CD4-positive, alpha-beta T cell treated with Interleukin-17A for 1 hour (primary cell): Measurements from ENCODE around the gene ANXA2.
"Not testable (repeated sequence)": the region's sequence is repeated elsewhere in the genome, so short reads cannot be mapped to it uniquely, and the experiment has no call there.

ENCODE experiments used
- DNase-seq: peaks from one replicate; pipeline ENCODE4 v3.0.0-alpha.2; 2020

Gene ANXA2

GRCh38 chr15:60338810-60339209 is 59.0 kb downstream of the ANXA2 start:
- no peak for DNase-seq

DNA sequence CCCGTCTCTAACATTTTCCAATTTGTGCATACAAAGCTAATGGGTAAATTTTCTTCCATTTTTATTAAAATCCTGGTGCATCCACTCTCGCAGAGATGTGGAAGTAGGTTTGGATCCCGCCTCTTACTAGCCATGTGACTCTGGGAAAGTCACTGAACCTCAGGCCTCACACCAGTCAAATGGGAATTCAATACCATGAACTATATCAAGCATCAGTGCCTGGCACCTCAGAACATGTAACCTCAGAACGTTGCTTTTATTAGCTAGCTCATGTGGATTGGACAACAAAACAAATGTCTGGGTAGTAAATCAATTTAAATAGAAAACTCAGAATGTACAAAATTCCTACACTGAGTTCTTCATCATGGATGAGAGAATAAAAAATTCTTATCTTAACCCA is 60.7 kb downstream of the ANXA2 start:
- no peak for DNase-seq

- DNase-seq, result not testable (repeated sequence)
Observed at GRCh38 chr15:60335296-60335695, 62.5 kb downstream of the ANXA2 start.

GRCh38 chr15:60328852-60329443 is 68.8 kb downstream of the ANXA2 start:
- peak; percentile 29 for DNase-seq

DNA sequence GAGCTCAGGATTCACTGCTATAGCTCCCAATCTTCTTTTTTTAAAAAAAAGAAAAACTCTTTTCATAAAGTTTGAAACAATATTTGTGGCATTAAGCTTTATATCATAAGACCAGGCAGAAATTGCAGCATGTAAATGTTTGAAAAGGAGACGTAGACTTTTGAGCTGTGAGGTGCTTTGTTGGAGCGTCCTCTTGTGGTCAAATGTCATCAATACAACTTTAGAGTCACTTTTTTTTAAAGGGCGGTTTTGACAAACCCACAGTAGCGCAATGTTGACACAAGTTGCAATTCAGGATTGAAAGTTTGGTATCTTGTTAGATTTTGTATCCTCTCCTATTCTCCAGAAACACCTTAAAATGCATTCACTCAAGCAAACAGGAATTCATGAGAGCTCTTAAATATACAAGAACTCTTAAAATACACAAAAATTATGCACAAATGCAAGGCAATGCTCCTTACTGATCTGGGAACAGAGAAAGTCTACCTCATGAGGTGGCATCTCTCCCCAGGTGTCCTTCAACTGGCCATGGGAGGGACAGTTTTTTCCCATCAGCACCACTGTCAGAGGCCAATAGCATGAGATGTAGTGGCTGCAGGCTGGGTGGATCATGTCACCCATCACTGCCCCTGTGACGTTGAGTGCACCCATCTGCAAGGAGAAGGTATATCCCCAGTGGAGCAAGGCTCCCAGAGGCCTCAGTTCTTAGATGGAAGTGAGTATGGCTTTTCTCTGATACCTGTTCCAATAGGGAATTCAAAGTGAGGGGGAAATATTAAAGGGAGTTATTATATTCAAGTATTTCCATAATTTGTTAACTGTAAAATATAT is 70.7 kb downstream of the ANXA2 start:
- peak; percentile 71 for DNase-seq

DNA sequence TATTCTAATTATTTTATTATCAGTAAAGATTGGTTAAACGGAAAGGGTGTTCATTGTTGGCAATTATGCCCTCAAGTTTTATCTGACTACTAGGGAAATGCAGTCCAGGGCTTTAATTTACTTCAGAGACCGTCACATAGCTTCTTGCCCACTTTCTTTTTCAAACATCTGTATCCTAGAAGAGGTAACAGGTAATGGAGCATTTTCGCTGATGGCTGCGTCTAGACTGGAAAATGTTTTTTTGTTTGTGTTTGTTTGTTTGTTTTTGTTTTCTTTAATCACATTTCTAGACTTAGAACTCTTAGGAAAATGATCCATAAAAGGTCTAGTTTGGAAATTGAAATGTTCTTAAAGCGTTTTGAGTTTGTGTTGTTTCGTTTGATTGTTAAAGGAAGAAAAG is 71.4 kb downstream of the ANXA2 start:
- DNase-seq, result no peak

DNA sequence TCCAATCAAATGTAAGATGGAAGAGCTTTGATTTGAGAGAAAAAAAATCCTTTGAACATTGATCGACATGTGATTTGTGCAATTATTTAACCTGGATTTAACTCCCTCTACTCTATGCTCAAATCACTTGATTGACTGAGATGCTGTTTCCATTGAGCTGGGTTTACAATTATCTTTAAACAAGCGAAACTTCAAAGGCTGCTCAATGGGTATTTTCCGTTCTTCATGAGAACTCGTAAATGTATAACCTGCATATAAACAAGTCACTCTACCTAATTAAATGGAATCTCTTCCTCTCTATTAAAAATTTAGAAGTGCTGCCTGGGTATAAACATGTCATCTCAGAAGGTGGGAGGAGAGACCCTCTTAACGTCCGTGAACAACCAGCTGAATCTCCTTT is 71.9 kb downstream of the ANXA2 start:
- no peak for DNase-seq

- no peak for DNase-seq
Observed at GRCh38 chr15:60324706-60325438, 72.9 kb downstream of the ANXA2 start.

DNA sequence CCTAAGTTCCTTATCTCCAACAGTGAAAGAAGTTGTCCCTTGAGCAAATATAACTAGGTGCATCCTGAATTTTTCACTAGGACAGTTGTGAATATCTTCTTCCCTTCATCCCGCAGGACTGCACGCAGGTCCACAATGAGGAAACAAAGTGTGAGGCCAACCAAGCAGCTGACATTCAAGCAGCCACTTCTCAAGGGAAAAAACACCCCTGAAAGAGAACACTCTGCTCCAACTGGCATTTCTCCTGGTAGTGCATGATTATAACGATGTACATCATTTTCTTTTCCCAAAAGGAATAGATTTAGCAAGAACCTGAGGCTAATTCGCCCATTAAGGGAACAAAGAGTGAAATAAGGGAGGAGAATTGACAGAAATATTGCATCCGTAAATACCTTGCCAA is 74.5 kb downstream of the ANXA2 start:
- no peak for DNase-seq

GRCh38 chr15:60320365-60320764 is 77.4 kb downstream of the ANXA2 start:
- no peak for DNase-seq

DNA sequence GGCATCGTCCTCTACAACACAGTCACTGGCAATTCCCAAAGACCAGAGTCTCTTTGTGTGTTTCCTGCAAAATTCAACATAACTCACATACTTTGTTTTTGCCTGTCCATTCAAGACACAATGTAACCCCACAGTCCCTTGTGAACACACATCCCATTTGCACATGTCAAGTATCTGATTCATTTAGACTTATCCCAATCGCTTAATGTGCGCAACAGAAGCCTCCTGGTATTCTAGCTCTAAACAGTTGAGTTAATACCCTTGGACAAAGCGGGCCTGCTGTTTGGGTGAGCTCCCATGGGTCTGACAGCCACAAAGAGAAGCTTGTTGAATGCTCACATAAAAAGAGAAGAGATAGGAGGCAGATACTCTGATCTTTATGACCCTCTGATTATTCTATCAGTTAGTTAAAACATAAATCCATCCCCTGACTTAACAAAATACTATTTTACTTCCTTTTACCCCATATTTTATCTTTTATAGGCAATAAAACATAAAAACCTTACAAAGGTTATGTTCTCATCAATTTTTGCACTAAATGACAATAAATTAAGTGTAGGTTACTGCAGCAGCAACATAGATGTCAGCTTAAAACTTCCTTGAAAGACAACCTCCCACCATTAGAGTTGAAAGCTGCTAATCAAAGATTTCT is 79.4 kb downstream of the ANXA2 start:
- no peak for DNase-seq

GRCh38 chr15:60316961-60317360 is 80.8 kb downstream of the ANXA2 start:
- DNase-seq, result no peak

GRCh38 chr15:60315878-60316277 is 81.9 kb downstream of the ANXA2 start:
- DNase-seq, result no peak

DNA sequence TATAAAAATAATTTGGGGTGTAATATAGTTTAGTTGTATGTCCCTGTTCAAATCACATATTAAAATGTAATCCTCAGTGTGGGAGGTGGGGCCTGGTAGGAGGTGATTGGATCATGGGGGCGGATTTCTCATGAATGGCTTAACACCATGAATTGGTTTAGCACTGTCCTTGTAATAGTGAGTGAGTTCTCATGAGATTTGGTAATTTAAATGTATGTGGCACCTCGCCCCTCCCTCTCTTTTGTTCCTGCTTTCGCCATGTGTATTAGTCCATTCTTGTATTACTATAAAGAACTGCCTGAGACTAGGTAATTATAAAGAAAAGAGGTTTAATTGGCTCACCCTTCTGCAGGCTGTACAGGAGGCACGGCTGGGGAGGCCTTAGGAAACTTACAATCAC is 83.9 kb downstream of the ANXA2 start:
- no peak for DNase-seq

DNA sequence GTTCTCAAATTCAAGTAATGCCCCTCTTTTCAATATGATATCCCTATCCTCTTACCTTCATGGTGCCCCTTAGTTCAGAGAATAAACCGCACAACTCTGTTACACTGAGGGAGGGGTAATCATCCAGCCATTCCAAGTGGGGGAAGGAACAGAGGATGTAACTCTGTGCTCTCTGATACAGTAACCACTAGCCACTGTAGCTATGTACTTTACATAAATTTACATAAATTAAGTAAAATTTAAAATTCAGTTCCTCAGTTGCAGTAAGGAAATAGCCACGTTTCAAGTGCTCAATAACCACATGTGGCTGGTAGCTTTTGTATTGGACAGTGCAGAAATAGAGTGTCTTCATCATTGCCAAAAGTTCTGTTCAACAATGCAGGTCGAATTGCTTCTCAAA is 90.8 kb downstream of the ANXA2 start:
- no peak for DNase-seq

DNA sequence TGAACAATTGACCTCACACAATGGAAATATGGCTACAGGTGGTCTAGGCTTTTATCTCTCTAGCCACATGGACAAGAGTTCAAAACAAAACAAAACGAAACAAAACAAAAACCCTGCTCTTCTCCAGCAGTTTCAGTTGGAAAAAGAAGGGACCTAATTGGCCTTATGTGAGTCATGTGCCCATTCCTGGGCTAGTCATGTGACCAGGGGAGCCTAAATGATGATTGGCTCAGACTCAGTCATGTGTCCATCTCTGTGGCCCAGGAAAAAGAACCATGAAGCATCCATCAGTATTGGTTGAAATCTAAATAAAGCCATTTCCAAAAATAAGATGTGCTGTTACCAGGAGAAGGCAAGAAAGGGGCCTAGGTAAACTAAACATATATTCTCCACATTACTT is 96.8 kb downstream of the ANXA2 start:
- DNase-seq, result no peak

- DNase-seq, result no peak
Observed at GRCh38 chr15:60299452-60300047, 98.2 kb downstream of the ANXA2 start.
